WERI-Rb-1 (cell line): ENCODE measurements around the gene MTSS2.

Experiments used
- DNase-seq: peaks from one replicate; pipeline ENCODE4 v3.0.0-alpha.2; 2020
- H3K27ac ChIP-seq: fragments of 250-450 bp; sonication (Bioruptor Pico); 2 replicates; pipeline ENCODE4 v1.5.1; 2020; ENCODE audit warnings: mild to moderate bottlenecking, moderate library complexity
- H3K27me3 ChIP-seq: fragments of 250-450 bp; sonication (Bioruptor Pico); 2 replicates; pipeline ENCODE4 v1.5.1; 2021; ENCODE audit warnings: mild to moderate bottlenecking, low read depth, moderate library complexity; ENCODE audit not compliant: insufficient read depth, severe bottlenecking
- H3K36me3 ChIP-seq: fragments of 250-450 bp; sonication (Bioruptor Pico); 2 replicates; pipeline ENCODE4 v1.5.1; 2020; ENCODE audit warnings: mild to moderate bottlenecking, moderate library complexity
- H3K4me3 ChIP-seq: 2 replicates; pipeline ENCODE4 v1.5.1; 2011; ENCODE audit warnings: low read depth, mild to moderate bottlenecking, control low read depth, low read length
- H3K9me3 ChIP-seq: fragments of 250-450 bp; sonication (Bioruptor Pico); 2 replicates; pipeline ENCODE4 v1.5.1; 2021; ENCODE audit warnings: mild to moderate bottlenecking, moderate library complexity; ENCODE audit not compliant: severe bottlenecking
- CTCF ChIP-seq: IDR thresholded peaks from 2 replicates; pipeline ENCODE4 v1.5.1; 2011; ENCODE audit warnings: low read depth, mild to moderate bottlenecking, control low read depth, inconsistent platforms, low read length

MTSS2 gene

GRCh38 chr16:70715860-70716357 is 30.1 kb upstream of the MTSS2 start:
- no peak for DNase-seq
- H3K9me3 ChIP-seq, result no peaks in the 10 kb centered on the region
- H3K27ac ChIP-seq, result no peak overlapping the region
- no peaks in the 10 kb centered on the region for H3K27me3 ChIP-seq
- H3K36me3 ChIP-seq, result peaks cover 6% of the 10 kb centered on the region
- no peak overlapping the region for H3K4me3 ChIP-seq
- TF ChIP-seq CTCF, result no peak

- peak overlapping the region; percentile 65 for H3K27ac ChIP-seq
- peak; percentile 68 for DNase-seq
- TF ChIP-seq CTCF, result peak; percentile 4; the same call in 1 of the 2 replicates
- H3K4me3 ChIP-seq, result no peak overlapping the region
- no peaks in the 10 kb centered on the region for H3K9me3 ChIP-seq
- H3K36me3 ChIP-seq, result peaks cover 4% of the 10 kb centered on the region; the same call in 1 of the 2 replicates
- H3K27me3 ChIP-seq, result no peaks in the 10 kb centered on the region
These were observed 29.4 kb upstream of the MTSS2 start for GRCh38 chr16:70715055-70715858.

DNA sequence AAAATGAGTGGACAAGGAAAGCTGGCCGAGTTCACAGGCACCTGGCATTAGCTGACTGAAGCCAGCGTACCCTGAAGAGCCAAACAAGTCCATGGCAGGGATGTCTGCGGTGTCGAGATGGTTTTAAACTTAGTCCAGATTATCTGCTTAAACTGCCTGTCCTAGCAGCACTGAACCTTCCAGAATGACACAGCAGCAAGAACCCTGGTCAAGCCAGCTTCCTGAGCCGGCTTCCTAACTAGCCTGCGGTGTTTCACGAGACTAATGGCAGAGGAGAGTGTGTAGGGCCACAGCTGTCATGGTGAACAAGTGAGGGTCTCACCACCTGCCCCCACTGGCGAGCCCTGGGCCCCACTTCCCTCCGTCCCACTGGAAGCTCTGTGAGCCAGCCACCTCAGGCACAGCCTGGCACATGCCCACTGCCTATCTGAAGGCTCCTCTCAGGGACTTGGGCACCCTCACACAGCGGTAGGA is 28.8 kb upstream of the MTSS2 start:
- Histone ChIP-seq H3K36me3 (no peaks in the 10 kb centered on the region; the same call in 1 of the 2 replicates), H3K27ac (peak overlapping the region; percentile 65)

GRCh38 chr16:70713824-70714223 is 28.0 kb upstream of the MTSS2 start:
- no peak for DNase-seq
- Histone ChIP-seq H3K27ac (no peak overlapping the region), H3K4me3 (no peak overlapping the region), H3K9me3 (no peaks in the 10 kb centered on the region), H3K27me3 (no peaks in the 10 kb centered on the region), H3K36me3 (no peaks in the 10 kb centered on the region)
- TF ChIP-seq CTCF, result no peak

More for the DNA sequence above, 28.8 kb upstream of the MTSS2 start:
- DNase-seq, result no peak
- no peaks in the 10 kb centered on the region for H3K9me3 ChIP-seq
- TF ChIP-seq CTCF, result no peak
- H3K4me3 ChIP-seq, result no peak overlapping the region
- no peaks in the 10 kb centered on the region for H3K27me3 ChIP-seq

DNA sequence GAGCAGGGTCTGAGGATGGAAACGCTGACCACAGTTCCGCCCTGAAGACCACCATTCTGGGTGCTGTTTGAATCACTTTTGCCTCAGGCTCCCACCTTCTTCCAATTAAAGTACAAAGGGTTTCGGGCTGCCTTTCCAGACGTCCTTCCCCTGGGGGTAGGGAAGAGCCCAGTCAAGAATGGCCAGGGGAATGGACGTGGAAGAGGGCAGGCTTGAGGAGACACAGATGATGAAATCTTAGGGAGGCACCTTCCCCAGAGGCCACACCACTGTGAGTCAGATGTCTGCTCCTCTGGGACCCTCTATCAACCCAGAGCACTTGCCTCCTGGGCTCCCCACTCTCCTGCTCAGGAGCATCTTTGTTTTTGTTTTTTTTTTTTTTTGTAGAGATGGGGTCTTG is 27.5 kb upstream of the MTSS2 start:
- no peak for DNase-seq
- H3K36me3 ChIP-seq, result peaks cover 2% of the 10 kb centered on the region; the same call in 1 of the 2 replicates
- H3K27me3 ChIP-seq, result no peaks in the 10 kb centered on the region
- H3K27ac ChIP-seq, result no peak overlapping the region
- H3K9me3 ChIP-seq, result no peaks in the 10 kb centered on the region
- no peak for TF ChIP-seq CTCF
- no peak overlapping the region for H3K4me3 ChIP-seq
